A549 treated with ZK216348 at 1 μM for 4 hours (cell line): Measurements from ENCODE around the gene NFKBIZ. TPM values are rescaled to one million over a fixed set of nuclear protein-coding genes. Genes with fewer than 3 reads are reported as not detected.

ENCODE experiments used
- total RNA-seq: library from RNA; stranded (reverse); fragments of 200-300 nt; extraction: Qiagen RNA extraction; gene quantifications from 5 replicates; pipeline ENCODE4 v1.2.3, GENCODE V29; 2022; ENCODE audit warnings: low read depth

The NFKBIZ gene
- 6.7 to 8.9 TPM (median 8.4 TPM) in 5 replicates for total RNA-seq

GRCh38 chr3:101848754-101849713 lies at the start of gene NFKBIZ:
TSS of gene NFKBIZ (plus strand) at chr3:101849514. CDS start at chr3:101849629, 115 bp downstream.

Other genes with a start within 250 kb of the NFKBIZ start
- 7.8 to 11.5 TPM (median 9.5 TPM) in 5 replicates for gene ZBTB11, start 172.4 kb upstream of the NFKBIZ start, total RNA-seq
- gene RPL24, start 162.8 kb upstream of the NFKBIZ start, total RNA-seq: 1,523 to 2,271 TPM (median 1,664 TPM) in 5 replicates
- 2.8 to 6.6 TPM (median 5.9 TPM) in 5 replicates for gene CEP97, start 124.9 kb upstream of the NFKBIZ start, total RNA-seq
- 18.9 to 24.6 TPM (median 23.5 TPM) in 5 replicates for gene NXPE3, start 70.3 kb upstream of the NFKBIZ start, total RNA-seq